Activated CD4-positive, alpha-beta T cell treated with anti-CD3 and anti-CD28 coated beads, Interleukin-2, amount 10 ng/mL, durations not matched to agents 7 days and 5 days (primary cell): ENCODE results near the gene SET. TPM values are rescaled to one million over a fixed set of nuclear protein-coding genes. Genes with fewer than 3 reads are reported as not detected.

Source experiments
- CTCF ChIA-PET: fragments of 350-600 bp; sonication (Branson Sonifier 250); formaldehyde crosslinking; loops from one replicate; lab custom pipeline; 2021; ENCODE audit warnings: antibody characterized with exemption; lab: Charles Lee
- POLR2A ChIA-PET: fragments of 350-600 bp; sonication (Branson Sonifier 250); formaldehyde crosslinking; loops from one replicate; lab custom pipeline; 2021; ENCODE audit warnings: antibody characterized with exemption; lab: Charles Lee
- DNase-seq: peaks from one replicate; pipeline ENCODE4 v3.0.0-alpha.2; 2020
- H3K27ac Mint-ChIP-seq: one replicate; pipeline ENCODE4 v1.8.0; 2021; ENCODE audit warnings: mild to moderate bottlenecking, moderate library complexity, mixed read lengths
- H3K27me3 Mint-ChIP-seq: one replicate; pipeline ENCODE4 v1.8.0; 2021; ENCODE audit warnings: mixed read lengths
- H3K36me3 Mint-ChIP-seq: one replicate; pipeline ENCODE4 v1.8.0; 2021; ENCODE audit warnings: low read depth, mixed read lengths
- H3K4me1 Mint-ChIP-seq: one replicate; pipeline ENCODE4 v1.8.0; 2021; ENCODE audit warnings: mixed read lengths
- H3K4me3 Mint-ChIP-seq: one replicate; pipeline ENCODE4 v1.8.0; 2021; ENCODE audit warnings: mild to moderate bottlenecking, moderate library complexity, mixed read lengths
- H3K9me3 Mint-ChIP-seq: one replicate; pipeline ENCODE4 v1.8.0; 2021; ENCODE audit warnings: mixed read lengths
- total RNA-seq, 2 experiments: library from RNA; stranded (reverse); gene quantifications; one replicate each; pipeline ENCODE4 v1.2.3, GENCODE V29; 2021

The SET gene
- total RNA-seq, 2 experiments from 2014 or later, result 476 to 482 TPM

- DNase-seq, result no peak
- CTCF ChIA-PET, result interaction anchor here (1.5 kb wide), 1 partner anchor 17 kb away, joined by 3 read pairs; no protein-coding TSS in a partner anchor
- Mint-ChIP-seq H3K27me3 (no peaks in the 10 kb centered on the region), H3K9me3 (no peaks in the 10 kb centered on the region), H3K36me3 (peaks cover 2% of the 10 kb centered on the region), H3K4me1 (peaks cover 41% of the 10 kb centered on the region), H3K27ac (no peak overlapping the region), H3K4me3 (no peak overlapping the region)
- POLR2A ChIA-PET, result no interaction called here
These were observed 39.3 kb downstream of the SET start for GRCh38 chr9:128728298-128728697.

- peaks cover 2% of the 10 kb centered on the region for H3K36me3 Mint-ChIP-seq
- POLR2A ChIA-PET, result no interaction called here
- H3K4me3 Mint-ChIP-seq, result no peak overlapping the region
- no peaks in the 10 kb centered on the region for H3K27me3 Mint-ChIP-seq
- no peak overlapping the region for H3K27ac Mint-ChIP-seq
- no peak for DNase-seq
- H3K9me3 Mint-ChIP-seq, result no peaks in the 10 kb centered on the region
- CTCF ChIA-PET, result interaction anchor here (1.1 kb wide), 1 partner anchor 69 kb away, joined by 4 read pairs; no protein-coding TSS in a partner anchor
- H3K4me1 Mint-ChIP-seq, result peaks cover 40% of the 10 kb centered on the region
These were observed 40.3 kb downstream of the SET start for GRCh38 chr9:128729302-128729701.

DNA sequence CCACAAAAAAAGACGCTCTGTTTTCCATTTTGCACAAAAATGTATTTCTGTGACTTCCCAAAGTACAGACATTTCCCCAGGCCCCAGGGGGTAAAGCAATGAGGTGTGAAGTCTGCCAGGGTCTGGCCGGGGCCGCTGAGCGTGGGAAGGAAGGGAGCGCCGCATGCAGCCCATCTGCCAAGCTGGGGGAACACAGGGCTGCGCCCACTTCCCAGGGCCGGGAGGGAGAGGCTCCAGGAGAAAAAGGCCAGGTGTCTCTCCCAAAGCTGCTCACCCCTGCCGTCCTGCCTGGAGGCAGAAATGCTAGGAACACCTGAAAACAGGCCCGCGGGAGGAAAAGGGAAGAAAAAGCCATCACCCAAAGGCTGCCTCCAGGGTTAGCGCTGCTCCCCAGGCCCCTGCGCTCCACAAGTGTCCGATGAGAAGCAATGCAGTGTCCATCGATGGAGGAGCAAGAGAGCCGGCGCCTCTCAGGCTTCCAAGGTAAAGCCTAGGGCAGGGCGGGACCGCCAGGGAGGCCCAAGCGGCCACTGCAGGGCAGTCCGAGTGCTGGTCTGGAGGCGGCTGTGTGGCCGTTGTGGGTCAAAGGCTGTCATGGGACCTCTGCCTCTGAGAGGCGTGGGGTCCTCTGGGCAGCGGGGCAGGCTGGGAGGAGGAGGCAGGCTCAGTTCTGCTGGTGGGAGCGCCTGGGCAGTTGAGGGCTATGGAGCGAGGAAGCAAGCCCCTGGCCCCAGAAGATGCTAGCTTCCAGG lies 40.9 kb downstream of the SET start:
- DNase-seq, result no peak
- Mint-ChIP-seq H3K36me3 (peaks cover 2% of the 10 kb centered on the region), H3K4me3 (no peak overlapping the region), H3K27ac (no peak overlapping the region), H3K27me3 (no peaks in the 10 kb centered on the region), H3K9me3 (no peaks in the 10 kb centered on the region), H3K4me1 (peaks cover 35% of the 10 kb centered on the region)
- CTCF ChIA-PET, result interaction anchor here (1.1 kb wide), 1 partner anchor 70 kb away, joined by 4 read pairs; no protein-coding TSS in a partner anchor
- POLR2A ChIA-PET, result no interaction called here

DNA sequence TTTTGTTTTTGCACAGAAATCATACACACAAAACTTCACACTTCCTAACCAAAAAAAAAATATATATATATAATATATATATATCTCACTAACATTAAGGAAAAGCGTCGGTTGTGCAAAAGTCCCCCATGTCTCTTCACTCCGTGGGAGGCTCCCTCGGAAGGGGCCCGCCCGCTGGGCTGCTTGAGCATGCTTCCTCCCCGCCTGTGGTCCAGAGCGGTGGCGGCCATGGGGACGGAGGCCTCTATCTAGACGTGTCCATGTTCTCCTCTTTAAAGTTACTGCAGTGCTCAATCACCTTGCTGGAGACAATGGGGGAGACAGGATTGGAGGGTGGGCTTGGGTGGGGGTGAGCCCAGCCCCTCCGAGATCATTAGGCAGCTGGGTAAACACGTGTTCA lies 42.1 kb downstream of the SET start:
- POLR2A ChIA-PET, result no interaction called here
- no peak overlapping the region for H3K27ac Mint-ChIP-seq

DNA sequence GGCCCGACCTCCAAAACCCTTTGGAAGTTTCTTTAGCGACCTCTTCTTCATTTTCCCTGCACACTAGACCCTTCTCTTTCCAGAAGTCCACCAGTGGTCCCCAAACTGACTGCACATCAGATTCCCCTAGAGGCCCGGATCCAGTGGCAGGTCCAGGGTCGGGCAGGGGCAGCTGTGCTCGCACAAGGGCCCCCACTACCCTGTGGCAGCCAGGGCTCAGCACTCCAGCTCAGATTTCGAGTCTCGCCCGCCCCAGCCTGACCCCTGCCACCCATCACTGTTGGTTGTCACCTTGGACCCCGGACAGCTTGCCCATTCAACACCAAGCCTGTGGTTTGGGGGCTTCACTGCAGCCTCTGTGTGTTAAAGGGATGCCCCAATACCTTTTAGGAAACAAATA lies 42.7 kb downstream of the SET start:
- H3K36me3 Mint-ChIP-seq, result peaks cover 1% of the 10 kb centered on the region
- POLR2A ChIA-PET, result no interaction called here
- H3K4me3 Mint-ChIP-seq, result no peak overlapping the region
- H3K27ac Mint-ChIP-seq, result no peak overlapping the region
- no peaks in the 10 kb centered on the region for H3K9me3 Mint-ChIP-seq
- CTCF ChIA-PET, result interaction anchor here (1.2 kb wide), 1 partner anchor 20 kb away, joined by 3 read pairs; no protein-coding TSS in a partner anchor
- H3K27me3 Mint-ChIP-seq, result no peaks in the 10 kb centered on the region
- H3K4me1 Mint-ChIP-seq, result peaks cover 22% of the 10 kb centered on the region
- no peak for DNase-seq

More for the DNA sequence above, 42.1 kb downstream of the SET start:
- Mint-ChIP-seq H3K4me1 (peaks cover 25% of the 10 kb centered on the region), H3K4me3 (no peak overlapping the region), H3K27me3 (no peaks in the 10 kb centered on the region), H3K9me3 (no peaks in the 10 kb centered on the region), H3K36me3 (peaks cover 1% of the 10 kb centered on the region)
- CTCF ChIA-PET, result no interaction called here
- DNase-seq, result no peak

GRCh38 chr9:128732576-128732975 lies 43.6 kb downstream of the SET start:
- peak overlapping the region; percentile 50 for H3K27ac Mint-ChIP-seq
- no peaks in the 10 kb centered on the region for H3K27me3 Mint-ChIP-seq
- peaks cover 6% of the 10 kb centered on the region for H3K36me3 Mint-ChIP-seq
- POLR2A ChIA-PET, result no interaction called here
- DNase-seq, result no peak
- H3K9me3 Mint-ChIP-seq, result no peaks in the 10 kb centered on the region
- CTCF ChIA-PET, result interaction anchor here (1.2 to 1.5 kb wide), 3 partner anchors 9 to 30 kb away, joined by 3 to 5 read pairs (median 3); partner anchors contain the start of genes PKN3 and ZDHHC12
- no peak overlapping the region for H3K4me3 Mint-ChIP-seq
- H3K4me1 Mint-ChIP-seq, result peaks cover 15% of the 10 kb centered on the region

DNA sequence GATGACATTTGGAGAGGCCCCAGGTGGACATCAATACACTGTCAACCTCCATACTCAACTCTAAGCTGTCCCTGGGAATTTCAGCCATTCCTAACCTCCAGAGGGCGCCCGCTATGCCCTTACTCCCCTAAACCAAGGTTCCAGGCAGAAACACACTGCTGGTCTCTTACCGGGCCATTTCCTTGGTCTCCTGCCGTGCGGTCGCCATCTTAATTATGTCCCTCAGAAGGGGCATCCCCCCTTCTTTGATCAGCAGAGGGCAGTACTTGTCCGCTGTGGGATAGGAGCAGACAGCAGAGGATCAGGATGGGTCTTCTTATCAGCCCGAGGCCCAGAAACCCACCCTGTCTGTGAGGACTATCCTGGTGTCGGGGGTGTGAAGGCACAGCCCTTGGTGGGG lies 44.2 kb downstream of the SET start:
- no peak overlapping the region for H3K27ac Mint-ChIP-seq
- no peak overlapping the region for H3K4me3 Mint-ChIP-seq
- H3K4me1 Mint-ChIP-seq, result peaks cover 8% of the 10 kb centered on the region
- ChIA-PET POLR2A (no interaction called here), CTCF (interaction anchor here (1.2 to 1.5 kb wide), 3 partner anchors 9 to 85 kb away, joined by 3 to 5 read pairs (median 3); partner anchors contain the start of genes ENDOG, PKN3 and ZDHHC12)
- no peaks in the 10 kb centered on the region for H3K9me3 Mint-ChIP-seq
- H3K36me3 Mint-ChIP-seq, result peaks cover 6% of the 10 kb centered on the region
- H3K27me3 Mint-ChIP-seq, result no peaks in the 10 kb centered on the region
- DNase-seq, result no peak

GRCh38 chr9:128735373-128735772 lies 46.4 kb downstream of the SET start:
- no peak for DNase-seq
- ChIA-PET POLR2A (no interaction called here), CTCF (interaction anchor here (1.6 kb wide), 1 partner anchor 10 kb away, joined by 5 read pairs; no protein-coding TSS in a partner anchor)
- no peaks in the 10 kb centered on the region for H3K9me3 Mint-ChIP-seq
- H3K36me3 Mint-ChIP-seq, result peaks cover 13% of the 10 kb centered on the region
- peaks cover 4% of the 10 kb centered on the region for H3K4me1 Mint-ChIP-seq
- H3K27me3 Mint-ChIP-seq, result no peaks in the 10 kb centered on the region
- H3K27ac Mint-ChIP-seq, result no peak overlapping the region
- H3K4me3 Mint-ChIP-seq, result no peak overlapping the region

- Mint-ChIP-seq H3K4me1 (no peaks in the 10 kb centered on the region), H3K36me3 (peaks cover 8% of the 10 kb centered on the region), H3K4me3 (no peak overlapping the region), H3K27ac (no peak overlapping the region), H3K27me3 (no peaks in the 10 kb centered on the region), H3K9me3 (no peaks in the 10 kb centered on the region)
- CTCF ChIA-PET, result interaction anchor here (1.7 to 2.1 kb wide), 2 partner anchors 18 to 46 kb away, joined by 4 to 5 read pairs; partner anchors contain the start of gene ZDHHC12
- POLR2A ChIA-PET, result no interaction called here
- no peak for DNase-seq
These were observed 53.4 kb downstream of the SET start for GRCh38 chr9:128742401-128742800.

DNA sequence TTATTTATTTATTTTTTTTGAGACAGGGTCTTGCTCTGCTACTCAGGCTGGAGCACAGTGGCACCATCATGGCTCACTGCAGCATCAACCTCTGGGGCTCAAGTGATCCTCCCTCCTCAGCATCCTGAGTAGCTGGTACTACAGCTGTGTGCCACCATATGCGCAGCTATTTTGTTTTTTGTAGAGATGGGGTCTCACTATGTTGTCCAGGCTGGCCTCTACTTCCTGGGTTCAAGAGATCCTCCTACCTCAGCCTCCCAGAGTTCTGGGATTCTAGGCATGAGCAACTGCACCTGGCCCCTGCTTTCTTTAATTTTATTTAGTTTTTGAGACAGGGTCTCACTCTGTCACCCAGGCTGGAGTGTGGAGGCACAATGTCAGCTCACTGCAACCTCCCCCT lies 54.4 kb downstream of the SET start:
- Mint-ChIP-seq H3K4me3 (no peak overlapping the region), H3K27ac (no peak overlapping the region), H3K9me3 (no peaks in the 10 kb centered on the region), H3K4me1 (no peaks in the 10 kb centered on the region), H3K36me3 (peaks cover 7% of the 10 kb centered on the region), H3K27me3 (no peaks in the 10 kb centered on the region)
- ChIA-PET POLR2A (no interaction called here), CTCF (interaction anchor here (1.4 to 2.1 kb wide), 2 partner anchors 19 to 41 kb away, joined by 3 to 4 read pairs; partner anchors contain the start of genes PKN3 and ZDHHC12)
- DNase-seq, result no peak

Other genes with a start within 250 kb of the SET start
- 10 to 100 TPM; 64.9 to 68.4 TPM for gene ODF2, start 233.2 kb upstream of the SET start, total RNA-seq
- gene GLE1, start 184.5 kb upstream of the SET start, total RNA-seq, result 10 to 100 TPM; 47.3 to 49.6 TPM
- 100 to 1,000 TPM; 338 to 383 TPM for gene SPTAN1, start 136.6 kb upstream of the SET start, total RNA-seq
- 10 to 100 TPM; 60.6 to 68.3 TPM for gene DYNC2I2, start 32.4 kb upstream of the SET start, total RNA-seq
- gene PKN3, start 13.3 kb downstream of the SET start, total RNA-seq, result 1 to 10 TPM; 8.2 to 9.1 TPM
- 10 to 100 TPM; 86.3 to 91.5 TPM for gene ZDHHC12, start 34.9 kb downstream of the SET start, total RNA-seq
- gene ZER1, start 82.7 kb downstream of the SET start, total RNA-seq, result 10 to 100 TPM; 21.3 TPM
- 10 to 100 TPM; 18.4 to 21.1 TPM for gene TBC1D13, start 98.0 kb downstream of the SET start, total RNA-seq
- gene ENDOG, start 129.3 kb downstream of the SET start, total RNA-seq, result 10 to 100 TPM; 10.2 to 11.3 TPM
- 10 to 100 TPM; 60.5 to 75.0 TPM for gene SPOUT1, start 140.6 kb downstream of the SET start, total RNA-seq
- 10 to 100 TPM; 15.2 to 17.7 TPM for gene KYAT1, start 192.7 kb downstream of the SET start, total RNA-seq
- gene LRRC8A, start 192.9 kb downstream of the SET start, total RNA-seq, result 10 to 100 TPM; 42.4 to 48.0 TPM
- 1 to 10 TPM; 1.2 to 2.2 TPM for gene PHYHD1, start 231.8 kb downstream of the SET start, total RNA-seq